G401.6 (cell line): ENCODE data around the gene STX1A.

ENCODE experiments used
- FAIRE-seq: peaks from 2 replicates; lab custom pipeline; 2012; peaks lifted over from hg19 to GRCh38; lab: Jason Lieb, UNC

Gene STX1A

DNA sequence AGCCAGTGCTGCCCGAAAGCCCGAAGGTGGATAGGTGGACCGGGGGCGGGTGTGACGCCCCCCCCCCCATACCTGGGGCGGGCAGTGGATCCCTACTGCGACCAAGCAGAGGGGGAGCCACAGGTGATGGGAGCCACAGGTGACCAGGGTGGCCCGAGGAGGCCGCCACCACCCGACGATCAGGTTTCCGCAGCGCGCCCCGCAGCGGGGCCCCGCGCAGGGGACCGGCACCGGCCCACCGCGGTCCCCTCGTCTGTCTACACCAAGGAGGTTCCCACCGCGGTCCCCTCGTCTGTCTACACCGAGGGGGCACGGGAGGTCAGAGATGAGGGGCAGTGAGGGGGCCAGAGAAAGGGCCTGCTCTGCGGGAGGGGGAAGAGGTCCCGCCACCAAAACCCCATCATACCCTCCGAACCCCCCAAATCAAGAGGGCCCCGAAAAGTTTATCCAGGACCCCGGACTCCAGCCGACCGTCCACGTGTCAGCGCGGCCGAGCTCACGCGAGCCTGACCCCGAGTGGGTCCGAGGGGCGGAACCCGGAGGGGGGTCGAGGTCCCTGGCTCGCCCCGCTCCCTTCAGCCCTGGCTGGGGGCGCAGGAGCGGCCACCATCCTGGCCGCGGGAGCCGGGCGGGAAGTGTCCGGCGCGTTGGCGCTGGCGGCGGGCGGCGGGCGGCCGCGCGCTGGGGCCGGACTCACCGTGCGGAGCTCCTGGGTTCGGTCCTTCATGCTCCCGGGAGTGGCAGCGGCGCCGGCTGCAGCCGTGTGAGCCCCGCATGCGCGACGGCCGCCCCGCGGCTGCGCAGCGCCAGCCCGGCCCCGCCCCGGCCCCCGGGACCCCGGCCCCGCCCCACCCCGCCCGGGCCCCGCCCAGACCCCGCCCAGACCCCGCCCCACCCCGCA is at the start of gene STX1A:
Gene STX1A, minus strand, starts transcription at position 765 of the 901 bp plus-strand sequence. Its CDS starts 38 bp downstream, at position 727.
- no peak for FAIRE-seq

DNA sequence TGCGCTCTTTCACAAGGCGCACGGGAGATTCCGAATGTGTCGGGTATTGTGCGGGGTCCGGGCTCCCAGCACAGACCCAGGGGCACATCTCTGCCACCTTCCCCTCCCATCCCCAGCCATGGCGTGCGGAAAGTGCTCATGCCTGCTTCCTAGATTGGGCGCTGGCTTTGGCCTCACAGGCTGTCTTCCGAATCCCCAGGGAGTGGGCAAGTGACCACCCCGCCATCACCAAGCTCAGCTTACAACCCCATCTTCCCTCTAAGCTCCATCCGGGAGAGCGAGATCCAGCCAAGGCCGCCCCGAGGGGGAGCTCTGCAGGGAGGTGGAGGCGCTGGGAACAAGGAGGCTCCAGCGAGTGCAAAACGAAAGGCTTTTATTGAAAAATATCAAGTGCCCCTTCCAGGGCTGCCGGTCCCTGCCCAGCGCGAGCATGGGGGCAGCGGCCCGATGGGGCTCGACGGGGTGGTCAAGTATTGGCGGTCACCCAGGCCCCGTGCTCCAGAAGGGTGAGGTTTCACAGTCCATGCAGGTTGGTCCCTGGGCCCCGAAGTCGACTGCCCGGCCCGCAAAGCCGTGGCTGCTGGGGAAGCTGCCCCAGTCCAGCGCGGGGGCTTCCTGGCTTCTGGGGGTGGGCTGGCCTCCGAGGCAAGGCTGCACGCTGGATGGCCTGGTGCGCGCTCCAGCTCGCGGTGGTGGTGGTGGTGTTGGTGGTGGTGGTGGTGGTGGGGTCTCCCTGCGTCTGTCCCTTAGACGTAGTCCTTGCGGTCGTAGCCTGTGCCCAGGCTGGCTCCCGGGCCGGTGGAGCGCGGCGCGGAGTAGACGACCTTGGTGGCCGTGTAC is 49.4 kb upstream of the STX1A start:
- no peak for FAIRE-seq

DNA sequence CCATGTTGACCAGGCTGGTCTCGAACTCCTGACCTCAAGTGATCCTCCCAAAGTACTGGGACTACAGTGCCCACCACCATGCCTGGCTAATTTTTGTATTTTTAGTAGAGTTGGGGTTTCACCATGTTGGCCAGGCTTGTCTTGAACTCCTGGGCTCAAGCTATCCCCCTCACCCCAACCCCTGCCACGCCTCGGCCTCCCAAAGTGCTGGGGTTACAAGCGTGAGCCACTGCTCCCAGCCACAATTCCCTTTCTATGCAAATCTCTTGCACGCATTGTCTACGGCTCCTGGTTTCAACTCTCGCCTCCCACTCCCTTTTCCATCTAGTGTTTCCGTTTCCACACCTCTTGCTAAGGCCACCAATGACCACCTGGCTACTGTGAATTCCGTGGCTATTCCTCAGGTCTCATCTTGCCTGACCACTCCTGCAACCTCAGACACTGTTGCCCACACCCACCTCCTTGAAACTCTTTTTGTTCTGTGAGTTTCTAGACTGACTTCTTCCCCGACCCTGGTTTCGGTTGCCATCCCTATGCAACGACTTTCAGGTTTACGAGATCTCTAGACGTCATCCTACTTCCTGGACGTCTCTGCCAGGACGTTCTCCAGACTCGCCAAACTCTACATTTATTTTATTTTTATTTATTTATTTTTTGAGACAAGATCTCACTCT is 47.2 kb upstream of the STX1A start:
- no peak for FAIRE-seq

DNA sequence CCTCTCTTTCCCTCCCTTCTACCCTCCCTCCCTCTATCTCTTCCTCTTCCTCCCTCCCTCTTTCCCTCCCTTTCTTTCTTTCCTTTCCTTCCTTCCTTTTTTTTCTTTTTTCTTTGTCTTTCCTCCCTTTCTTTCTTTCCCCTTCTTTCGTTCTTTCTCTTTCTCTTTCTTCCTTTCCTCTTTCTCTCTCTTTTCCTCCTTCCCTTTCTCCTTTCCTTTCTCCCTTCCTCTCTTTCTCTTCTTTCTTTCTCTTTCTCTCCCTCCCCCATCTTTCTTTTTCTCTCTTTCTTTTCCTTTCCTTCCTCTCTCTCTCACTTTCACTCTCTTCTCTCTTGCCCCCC is 43.2 kb upstream of the STX1A start:
- no peak for FAIRE-seq

DNA sequence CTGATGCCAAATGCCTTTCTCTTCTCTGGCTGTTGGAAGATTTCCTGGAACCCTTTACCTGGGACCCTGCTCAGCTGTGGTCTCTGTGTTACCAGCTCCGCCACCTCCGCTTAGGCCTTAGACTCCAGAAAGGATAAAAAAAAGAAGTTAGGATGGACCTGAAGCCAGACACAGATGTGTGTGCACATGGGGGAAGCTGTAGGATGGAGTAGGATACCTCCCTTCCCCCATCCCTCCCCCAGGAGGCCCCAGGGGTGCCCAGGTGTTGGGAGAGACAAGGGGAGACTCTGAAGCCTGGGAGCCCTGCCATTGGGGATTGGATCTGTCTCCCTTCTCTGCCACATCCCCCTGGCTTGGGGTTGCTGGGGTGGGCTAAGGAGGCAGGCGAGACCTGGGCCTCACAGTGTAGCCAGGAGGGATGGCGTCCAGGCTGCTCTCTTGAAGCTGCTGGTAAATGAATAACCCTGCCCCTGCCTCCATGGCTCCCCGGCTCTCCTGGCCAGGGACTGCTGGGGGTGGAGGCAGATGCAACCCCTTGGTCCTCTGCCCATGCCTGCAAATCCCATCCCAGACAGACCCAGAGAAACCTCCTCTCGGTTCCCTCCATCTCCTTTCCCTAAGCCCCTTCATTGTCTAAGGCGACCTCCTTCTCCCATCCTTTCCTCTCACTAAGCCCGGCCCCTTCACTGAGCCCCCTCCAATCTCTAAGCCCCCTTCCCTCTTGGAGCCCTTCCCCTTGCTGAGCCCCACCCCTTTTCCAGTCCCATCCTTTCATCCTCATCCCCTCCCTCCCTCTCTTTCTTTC is 42.6 kb upstream of the STX1A start:
- FAIRE-seq, result no peak

DNA sequence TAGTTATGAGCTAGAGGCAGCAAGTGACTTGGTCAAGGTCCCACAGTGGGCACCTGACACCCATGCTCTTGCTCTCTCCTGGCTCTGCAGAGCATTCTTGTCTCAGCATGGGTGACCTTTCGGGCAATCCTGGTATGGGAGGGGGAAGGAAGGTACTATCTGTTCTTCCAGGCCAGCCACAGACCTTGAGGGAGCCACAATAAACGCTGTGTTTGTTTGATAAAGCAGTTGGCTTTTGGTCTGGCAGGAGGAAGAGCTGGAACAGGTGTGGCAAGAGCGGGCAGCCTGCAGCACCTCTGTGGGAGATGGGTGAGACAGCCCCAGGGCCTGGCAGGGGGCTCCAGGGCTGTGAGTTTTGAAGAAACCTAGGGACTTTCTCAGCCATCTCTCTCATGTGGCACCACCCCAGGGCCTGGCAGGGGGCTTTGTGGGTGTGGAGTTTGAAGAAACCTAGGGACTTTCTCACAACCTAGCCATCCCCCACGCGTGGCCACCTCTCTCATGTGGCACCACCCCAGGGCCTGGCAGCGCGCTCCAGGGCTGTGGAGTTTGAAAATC is 39.2 kb upstream of the STX1A start:
- no peak for FAIRE-seq

DNA sequence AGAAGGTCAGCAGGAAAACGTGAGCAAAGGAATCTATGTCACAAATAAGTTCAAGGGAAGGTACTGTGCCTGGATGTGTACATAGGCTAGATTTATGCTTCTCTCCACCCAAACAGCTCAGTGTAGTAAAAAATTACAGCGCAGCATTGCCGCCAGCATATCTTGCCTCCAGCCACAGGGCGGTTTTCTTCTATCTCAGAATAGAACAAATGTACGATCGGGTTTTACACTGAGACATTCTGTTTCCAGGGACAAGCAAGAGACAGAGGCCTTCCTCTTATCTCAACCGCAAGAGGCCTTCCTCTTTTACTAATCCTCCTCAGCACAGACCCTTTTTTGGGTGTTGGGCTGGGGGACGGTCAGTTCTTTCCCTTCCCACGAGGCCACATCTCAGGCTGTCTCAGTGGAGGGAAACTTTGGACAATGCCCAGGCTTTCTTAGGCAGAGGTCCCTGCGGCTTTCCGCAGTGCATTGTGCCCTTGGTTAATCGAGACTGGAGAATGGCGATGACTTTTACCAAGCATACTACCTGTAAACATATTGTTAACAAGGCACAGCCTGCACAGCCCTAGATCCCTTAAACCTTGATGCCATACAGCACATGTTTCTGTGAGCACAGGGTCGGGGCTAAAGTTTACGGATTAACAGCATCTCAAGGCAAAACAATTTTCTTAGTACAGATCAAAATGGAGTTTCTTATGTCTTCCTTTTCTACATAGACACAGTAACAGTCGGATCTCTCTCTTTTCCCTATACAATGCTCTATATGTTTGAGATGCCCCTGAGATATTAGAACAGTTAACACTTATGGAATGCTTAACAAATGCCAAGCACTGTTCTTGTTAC is 30.7 kb upstream of the STX1A start:
- no peak for FAIRE-seq

DNA sequence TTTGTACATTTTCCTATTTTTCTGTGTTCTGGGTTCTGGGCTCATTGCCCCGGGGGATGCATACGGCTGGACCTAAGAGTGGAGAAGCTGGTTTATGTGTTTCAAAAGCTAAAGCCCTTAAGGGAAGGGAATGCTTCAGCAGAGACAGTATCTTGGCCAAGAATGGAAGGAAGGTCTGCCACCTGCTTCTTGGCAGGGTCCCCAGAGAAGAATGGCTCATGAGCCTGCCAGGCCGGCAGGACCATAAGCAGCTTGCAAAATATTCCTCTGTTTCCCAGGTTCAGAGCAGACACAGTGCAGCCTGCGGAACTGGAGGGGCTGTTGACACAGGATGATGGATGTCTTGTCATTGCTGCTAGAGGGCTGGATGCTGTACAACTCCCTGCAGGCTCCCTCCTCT is 26.9 kb upstream of the STX1A start:
- no peak for FAIRE-seq

DNA sequence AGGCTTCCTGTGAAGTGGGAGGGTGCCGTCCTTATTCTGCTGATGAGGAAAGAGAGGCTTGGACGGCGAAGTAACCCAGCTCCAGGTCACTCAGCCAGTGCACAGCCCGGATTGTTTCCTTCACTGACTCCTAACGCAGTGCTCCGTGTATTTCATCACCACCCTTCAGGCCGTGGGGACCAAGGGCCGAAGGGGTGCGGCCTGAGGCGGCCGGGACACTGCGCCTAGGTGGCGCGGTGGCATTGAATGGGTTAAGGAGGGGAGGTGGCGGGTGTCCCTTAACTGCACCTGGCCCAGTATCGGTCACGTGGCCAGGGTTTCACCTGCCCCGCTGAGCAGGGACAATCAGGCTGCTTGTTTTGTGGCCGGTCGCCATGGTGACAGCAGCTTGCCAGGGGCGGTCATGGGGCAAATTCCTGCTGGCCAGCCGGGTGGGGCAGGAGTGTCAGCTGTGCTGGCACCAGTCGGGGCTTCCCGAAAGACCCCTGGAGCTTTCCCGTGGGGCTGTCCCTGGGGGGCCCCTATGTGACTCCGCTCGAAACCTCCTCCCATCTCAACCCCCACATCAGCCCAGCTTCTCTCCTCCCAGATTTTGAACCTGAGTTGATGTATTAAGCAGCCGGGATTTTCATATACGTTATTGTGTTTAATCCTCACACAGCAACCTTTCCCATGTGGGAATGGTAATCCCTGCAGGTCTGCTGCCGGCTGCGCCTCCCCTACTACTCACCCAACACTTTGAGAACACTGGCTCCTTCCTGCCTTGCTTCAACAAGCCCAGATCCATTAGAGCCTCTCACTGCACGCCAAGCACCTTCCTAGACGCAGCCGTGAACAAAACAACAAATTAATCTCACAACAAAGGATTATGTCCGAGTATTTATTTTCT is 23.5 kb upstream of the STX1A start:
- FAIRE-seq, result peak; percentile 79

DNA sequence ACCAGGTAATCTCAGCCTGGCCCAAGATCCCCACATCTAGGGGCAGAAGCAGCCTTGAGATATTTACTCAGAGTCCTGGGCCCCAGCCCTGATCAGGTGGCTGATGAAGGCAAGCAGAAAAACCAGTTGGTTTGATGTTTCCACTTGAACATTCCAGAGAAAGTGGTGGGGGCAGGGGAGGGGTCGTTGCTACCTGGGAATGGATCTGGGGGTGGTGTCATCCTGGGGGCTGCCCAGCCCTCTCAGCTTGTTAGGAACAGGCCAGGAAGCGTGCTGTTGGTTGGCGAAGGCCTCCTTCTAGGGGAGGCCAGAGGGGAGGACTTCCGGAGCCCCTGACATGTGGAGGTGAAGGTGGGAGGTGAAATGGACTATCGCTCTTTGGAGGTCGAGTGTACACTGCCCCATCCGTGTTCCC is 22.9 kb upstream of the STX1A start:
- no peak for FAIRE-seq

DNA sequence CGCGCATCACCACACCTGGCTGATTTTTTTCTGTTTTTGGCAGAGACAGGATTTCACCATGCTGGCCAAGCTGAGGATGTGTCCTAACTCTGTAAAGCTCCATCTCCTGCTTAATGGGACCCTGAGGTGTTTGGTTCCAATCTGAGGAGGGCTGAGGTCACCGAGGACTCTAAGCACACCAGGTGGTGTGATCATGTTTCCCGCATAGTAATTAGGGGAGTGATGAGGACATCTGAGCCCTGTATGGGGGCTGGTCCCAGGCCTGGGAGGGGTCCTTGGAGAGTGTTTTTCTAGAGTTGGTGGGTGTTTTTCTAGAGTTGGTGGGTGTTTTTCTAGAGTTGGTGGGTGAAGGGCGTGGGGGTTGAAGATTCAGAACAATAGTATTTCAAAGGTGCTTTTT is 22.1 kb upstream of the STX1A start:
- no peak for FAIRE-seq

DNA sequence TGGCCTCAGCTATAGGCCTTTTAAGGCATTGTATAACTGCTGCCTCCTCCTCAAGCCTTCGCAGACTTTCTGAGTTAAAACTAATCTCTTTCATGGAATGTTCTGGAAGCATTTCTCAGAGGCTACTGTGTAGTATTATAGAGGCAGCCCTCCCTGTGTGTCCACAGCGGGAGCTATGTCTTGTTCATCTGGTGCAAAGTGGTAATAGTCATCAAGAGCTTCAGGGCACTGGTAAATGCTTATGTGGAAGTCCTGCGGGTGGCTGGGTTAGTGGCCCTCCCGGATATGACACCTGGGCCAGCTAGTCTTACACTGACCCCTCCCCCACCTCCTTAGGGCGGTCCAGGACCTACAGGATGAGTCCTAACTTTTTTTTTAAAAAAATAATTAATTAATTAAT is 21.3 kb upstream of the STX1A start:
- FAIRE-seq, result no peak

DNA sequence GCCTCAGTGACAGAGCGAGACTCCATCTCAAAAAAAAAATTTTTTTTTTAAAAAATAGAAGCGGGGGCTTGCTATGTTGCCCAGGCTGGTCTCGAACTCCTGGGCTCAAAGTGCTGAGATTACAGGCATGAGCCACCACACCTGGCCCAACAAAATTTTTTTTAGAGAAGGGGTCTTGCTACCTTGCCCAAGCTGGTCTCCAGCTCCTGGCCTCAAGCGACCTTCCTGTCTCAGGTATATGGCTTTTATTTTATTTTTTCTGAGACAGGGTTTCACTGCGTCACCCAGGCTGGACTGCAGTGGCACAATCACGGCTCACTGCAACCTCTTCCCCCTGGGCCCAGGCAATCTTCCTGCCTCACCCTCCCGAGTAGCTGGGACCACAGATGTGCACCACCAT is 20.7 kb upstream of the STX1A start:
- no peak for FAIRE-seq

DNA sequence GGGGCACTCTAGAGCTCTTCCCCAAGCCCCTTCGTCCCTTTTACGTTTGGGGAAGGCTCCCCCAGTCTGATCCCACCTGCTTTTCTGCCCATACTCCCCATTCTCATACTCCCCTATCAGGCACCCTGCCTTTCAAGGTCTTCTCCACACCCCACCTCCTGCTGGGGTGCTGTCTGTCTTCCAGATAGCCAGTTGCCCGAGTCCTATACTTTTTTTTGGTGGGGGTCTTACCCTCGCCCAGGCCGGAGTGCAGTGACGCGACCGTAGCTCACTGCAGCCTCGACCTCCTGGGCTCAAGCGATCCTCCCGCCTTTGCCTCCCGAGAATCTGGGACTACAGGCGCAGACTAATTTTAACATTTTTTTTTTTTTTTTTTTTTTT is 19.9 kb upstream of the STX1A start:
- no peak for FAIRE-seq

DNA sequence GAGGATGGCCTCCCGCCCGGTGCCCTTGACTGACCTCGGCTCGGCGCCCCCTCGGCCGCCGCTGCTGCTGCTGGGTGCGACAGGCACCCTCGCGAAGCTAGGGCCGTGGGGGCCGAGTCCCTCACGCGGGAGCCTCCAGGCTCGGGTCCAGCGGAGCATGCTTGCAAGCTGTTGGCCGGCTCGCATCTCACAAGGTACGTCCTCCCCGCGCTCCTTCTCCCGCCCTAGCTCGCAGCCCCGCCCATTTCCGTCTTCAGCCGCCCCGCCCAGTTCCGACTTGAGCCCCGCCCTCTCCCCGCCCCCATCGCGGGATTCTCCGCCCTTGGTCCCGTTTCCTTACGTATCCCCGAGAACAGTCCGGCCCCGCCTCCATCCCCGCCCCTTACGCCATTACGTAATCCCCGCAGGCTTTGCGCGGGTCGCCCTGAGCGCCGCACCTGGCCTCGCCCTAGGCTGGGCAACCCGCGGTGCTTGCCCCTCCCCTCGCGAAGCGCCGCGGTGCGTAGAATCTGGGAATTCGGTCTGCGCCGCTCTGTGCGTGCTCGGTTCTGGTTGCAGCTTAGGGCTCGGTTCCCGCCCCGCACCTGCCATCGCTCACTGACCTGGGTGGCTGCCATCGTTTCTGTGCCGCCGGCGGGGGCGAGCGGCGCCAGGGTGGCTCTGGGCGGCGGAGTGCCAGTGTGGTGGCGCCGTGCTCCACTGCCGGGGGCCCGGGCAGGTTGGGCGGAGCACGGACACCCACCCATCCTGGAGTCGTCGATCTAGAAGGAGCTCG is 19.3 kb upstream of the STX1A start, which contains the start of gene ABHD11:
Gene ABHD11, minus strand, starts transcription at position 191 of the 775 bp plus-strand sequence. Its CDS starts 32 bp downstream, at position 159.
- FAIRE-seq, result peak; percentile 92

DNA sequence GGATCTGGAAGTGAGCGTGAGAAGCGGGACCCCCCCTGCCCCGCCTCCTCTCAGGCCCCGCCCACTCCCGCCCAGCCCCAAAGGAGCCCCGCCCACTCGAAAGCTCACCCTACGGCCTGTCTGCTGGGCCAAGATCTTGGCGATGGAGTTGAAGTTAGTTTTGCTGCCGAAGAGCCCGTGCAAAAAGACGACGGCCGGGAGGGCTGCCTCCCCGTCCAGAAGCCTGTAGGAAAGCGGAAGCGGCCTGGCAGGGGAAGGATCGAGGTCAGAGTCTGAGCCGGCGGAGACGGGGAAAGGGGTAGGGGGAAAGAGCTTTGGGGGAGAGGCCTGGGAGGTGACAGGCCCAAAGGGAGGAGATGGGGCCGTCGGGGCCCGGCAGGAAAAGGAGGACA is 18.7 kb upstream of the STX1A start:
- FAIRE-seq, result no peak

DNA sequence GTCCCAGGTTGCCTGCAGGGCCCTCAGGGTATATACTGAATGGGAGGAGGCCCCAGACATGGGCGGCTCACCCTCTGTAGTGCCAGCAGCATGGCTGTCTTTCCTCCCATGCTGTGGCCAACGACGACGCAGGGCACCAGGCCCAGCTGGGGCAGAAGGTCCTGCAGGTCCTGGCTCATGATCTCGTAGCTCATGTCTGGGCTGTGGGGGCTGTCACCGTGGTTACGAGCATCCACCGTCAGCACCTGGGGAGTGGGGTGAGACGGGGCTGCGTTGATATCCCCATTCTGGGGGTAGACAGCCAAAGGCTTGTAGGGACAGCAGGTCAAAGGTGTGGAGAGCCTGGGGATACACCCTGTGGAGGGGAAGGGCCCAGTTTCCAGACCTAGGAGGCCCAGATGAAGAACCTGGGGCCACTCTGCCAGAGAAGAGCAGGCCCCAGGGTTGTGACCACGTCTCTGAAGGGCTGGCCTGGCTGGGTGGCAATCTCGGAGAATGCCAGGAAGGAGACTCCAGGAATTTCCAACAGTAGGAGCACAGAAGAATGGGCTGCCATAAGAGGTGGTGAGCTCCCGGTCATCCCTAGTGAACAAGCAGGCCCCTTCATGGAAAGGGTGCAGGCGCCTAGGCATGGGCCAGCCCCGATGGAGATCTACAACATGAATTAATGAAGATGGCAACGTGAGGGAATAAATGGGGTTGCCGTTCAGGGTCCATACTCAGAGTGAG is 18.2 kb upstream of the STX1A start:
- no peak for FAIRE-seq

DNA sequence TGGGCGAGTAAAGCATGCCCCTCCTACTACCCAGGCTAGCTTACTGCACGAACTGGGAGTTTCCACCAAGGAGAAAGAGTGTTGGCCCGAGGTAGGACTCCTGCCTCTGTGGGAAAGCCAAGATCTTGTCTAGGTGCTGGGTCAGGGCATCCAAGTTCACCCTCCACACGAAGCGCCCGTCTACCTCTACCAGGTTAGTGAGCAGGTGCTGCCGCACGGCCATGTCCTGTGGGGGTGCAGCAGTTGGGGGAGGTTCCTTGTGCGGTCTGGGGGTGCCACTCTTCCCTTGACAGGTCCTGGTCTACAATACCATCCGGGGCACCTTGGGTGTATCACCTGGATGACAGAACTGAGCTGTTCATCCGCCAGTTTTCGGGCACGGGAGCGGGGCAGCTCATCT is 17.4 kb upstream of the STX1A start:
- no peak for FAIRE-seq
